COR-L47 (cell line): Measurements from ENCODE around the gene KDSR.
A peak's percentile ranks its signal among the peaks of the same experiment; 100 is the strongest.
"Not testable (repeated sequence)": the region's sequence is repeated elsewhere in the genome, so short reads cannot be mapped to it uniquely, and the experiment has no call there.

Experiments used
- DNase-seq: peaks from one replicate; lab custom pipeline; 2025; lab: John Stamatoyannopoulos, UW

The KDSR gene

DNA sequence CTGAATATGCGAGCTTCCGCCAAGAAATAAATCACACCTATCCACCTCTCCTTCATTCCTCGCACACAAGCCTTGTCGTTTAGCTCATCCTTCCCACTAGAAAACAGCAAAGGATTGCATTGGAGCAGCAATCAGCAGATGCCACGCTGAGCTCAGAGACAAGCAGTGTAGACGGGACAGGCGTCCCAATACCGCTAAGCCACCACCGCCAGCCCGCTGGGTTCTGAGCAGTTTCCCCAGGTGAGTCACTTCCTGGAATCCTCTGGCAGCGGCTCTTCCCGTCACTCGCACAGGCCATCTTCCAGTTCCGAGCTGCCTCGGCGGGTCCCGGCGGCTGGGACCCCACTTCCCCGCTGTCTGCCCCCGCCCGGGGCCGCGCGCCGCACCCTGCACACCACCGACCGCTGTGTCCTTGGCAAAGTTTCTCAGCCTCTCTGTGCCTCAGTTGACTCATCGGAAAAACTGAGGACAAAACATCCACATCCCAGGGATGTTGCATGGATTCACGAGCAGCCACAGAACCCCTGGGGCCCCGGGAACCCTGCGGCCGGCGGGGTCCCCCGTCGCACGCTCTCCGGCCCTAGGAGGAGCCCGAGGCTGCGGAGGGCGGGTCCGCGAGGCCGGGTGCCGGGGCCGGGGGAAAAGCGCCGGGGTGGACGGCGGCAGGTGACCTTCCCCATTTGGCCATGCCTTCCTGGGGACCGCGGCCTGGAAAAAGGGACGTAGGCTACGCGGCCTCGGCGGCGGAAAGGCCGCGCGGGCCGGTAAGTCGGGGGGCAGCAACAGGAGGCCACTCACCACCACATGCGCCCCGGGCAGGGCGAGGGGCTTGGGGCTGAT is 573 bp downstream of the KDSR start:
- peak; percentile 19 for DNase-seq

GRCh38 chr18:63365876-63366212 is 1.2 kb downstream of the KDSR start:
- DNase-seq: peak; percentile 16

GRCh38 chr18:63363951-63364350 is 3.1 kb downstream of the KDSR start:
- DNase-seq: no peak

- DNase-seq: not testable (repeated sequence)
Observed at GRCh38 chr18:63363420-63363819, 3.6 kb downstream of the KDSR start.

- DNase-seq: no peak
Observed at GRCh38 chr18:63356272-63356896, 10.6 kb downstream of the KDSR start.

GRCh38 chr18:63350230-63350629 is 16.8 kb downstream of the KDSR start:
- DNase-seq: no peak

- no peak for DNase-seq
Observed at GRCh38 chr18:63348508-63349136, 18.4 kb downstream of the KDSR start.

GRCh38 chr18:63346480-63347183 is 20.4 kb downstream of the KDSR start:
- DNase-seq: no peak

DNA sequence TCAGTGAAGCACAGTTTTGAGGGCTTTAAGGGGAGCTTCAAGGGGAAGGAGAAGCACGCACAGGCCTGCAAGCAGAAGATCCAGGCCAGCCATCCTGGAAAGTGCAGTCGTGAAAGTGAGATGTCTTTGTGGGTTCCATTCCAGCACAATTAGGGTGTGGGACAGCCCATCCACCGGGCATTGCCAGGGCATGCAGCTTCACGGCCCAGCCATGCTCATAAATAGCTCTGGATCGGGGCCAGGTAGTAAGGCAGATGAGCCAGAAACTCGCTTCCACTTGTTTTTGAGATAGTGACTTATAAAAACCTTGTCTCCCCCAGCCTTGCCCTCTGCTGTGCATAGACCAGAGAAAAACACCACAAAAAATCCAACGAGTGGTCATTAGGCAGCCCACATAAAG is 21.0 kb downstream of the KDSR start:
- DNase-seq: no peak

DNA sequence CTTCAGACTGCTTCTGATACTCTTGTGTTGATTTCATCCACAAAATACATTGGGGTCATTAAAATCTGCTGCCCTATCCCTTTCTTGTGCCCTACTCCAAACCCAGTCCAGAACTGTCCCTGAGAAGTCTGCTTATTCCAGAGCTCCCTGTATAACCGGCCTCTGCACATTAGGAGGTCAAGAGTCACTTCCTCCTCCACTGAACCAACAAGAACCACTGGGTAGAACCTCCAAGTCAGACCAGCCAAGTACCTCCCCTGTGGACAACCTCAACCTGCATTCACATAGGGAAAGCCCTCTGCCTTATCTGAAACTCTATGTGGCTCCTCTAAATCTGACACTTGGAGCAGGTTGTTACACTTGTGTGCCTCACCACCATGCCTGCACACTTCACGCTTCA is 22.1 kb downstream of the KDSR start:
- DNase-seq: no peak

DNA sequence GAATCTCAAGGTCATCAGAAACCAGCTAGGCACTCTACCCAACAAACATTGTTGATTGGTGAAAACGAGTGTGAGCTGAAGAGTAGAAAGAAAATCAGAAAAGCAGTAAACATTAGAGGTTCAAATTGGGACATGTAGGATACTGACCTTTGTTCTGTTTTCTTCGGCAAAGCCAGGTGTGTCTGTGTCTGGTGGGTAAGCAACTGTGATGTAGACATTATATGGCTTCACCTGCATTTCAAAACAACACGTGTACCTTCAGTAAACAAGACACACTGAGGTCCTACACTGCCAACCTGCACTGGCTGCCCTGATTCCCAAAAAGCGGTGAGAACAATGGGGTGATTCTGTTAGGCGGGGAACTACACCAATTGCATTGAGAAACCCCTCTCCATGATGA is 22.7 kb downstream of the KDSR start:
- no peak for DNase-seq

DNA sequence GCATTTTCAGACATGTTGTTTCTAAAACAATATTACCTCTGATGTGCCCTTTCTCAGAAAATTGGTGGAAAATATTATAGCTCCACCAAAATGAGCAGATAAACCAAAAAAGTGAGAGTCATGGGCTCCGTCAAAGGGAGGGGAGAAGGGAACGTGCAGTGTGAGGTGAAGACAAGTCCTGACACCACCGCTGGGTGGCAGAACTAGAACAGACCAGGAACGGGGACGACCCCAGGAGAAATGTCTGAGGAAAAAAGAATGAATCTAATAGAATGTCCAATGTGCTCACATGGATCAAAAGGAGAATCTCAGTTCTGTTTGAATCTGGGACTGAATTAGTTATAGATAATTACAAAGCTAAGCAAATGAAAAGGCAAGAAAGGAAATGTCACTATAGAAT is 24.8 kb downstream of the KDSR start:
- no peak for DNase-seq

DNA sequence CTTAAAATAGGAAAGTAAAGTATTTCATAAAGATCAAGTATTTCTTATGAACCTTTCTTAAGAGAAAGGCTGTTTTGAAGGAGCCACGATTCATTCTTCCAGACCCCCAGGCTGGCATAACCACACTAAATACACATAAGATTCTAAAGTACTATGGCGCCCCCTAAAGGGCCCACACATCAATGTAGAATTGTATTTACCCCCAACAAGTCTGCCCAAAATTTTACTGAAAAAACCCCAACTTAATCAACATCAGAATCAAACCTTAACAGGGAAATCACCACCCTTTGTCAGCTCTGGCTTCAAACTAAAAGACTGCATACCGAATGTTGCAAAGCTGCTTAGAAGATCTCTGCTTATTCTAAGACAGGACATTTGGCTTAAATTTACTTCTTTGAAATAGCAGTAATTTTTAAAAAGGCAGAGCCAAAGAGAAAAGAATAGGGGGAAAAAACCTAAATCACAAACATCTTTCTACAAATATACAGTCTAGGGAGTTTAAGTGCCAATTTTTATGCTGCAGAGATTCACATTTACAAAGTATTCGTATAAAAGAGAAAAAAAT is 27.0 kb downstream of the KDSR start:
- DNase-seq: peak; percentile 80

DNA sequence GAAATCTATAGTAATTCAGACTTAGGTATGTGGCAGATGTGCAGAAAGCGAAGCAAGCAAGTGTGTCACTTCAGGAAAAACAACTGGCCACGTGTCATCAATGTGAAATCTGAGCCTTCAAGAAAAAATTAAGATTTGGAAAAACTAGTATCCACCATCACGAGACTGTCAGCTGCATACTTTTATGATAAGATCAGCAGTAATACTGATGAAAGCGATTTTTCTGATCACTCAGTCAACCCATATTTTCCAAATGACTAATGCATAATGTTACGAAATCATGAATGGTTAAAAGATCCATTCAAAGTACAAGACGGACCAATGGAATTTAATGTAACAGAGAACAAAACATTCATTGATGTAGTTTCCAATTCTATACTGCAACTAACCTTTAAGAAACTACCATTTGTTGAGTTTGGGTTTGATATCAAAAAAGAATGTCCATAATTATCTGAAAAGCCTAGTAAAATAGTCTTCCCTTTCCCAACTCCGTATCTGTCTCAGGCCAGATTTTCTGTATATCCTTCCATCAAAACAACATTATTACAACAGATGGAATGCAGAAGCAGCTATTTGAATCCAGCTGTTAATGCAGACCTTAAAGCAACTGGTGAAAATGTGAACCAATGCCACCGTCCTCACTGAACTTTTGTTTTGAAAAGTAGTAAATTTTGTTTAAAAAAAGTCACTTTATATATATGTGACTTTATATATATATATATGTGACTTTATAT is 30.5 kb downstream of the KDSR start:
- no peak for DNase-seq

- DNase-seq: no peak
Observed at GRCh38 chr18:63331105-63331504, 35.9 kb downstream of the KDSR start.

- no peak for DNase-seq
Observed at GRCh38 chr18:63329431-63330145, 37.4 kb downstream of the KDSR start.

DNA sequence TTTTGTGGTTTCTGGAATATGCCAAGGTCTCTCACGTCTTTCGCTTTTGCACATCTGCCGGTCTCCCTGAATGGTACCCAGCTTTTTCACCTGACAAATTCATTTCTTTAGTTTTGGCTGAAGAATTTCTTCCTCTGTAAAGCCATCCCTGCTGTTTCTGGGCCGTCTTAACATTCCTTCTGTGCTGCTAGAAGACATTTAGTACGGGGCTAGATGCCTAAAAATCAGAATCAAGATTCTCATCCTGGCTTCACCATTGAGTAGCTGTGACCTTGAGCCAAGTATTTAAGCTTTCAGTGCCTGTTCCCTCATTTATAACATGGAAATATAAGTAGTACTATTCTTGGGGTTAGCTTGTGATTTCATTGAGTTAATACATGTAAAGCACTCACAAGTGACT is 41.0 kb downstream of the KDSR start:
- DNase-seq: no peak

DNA sequence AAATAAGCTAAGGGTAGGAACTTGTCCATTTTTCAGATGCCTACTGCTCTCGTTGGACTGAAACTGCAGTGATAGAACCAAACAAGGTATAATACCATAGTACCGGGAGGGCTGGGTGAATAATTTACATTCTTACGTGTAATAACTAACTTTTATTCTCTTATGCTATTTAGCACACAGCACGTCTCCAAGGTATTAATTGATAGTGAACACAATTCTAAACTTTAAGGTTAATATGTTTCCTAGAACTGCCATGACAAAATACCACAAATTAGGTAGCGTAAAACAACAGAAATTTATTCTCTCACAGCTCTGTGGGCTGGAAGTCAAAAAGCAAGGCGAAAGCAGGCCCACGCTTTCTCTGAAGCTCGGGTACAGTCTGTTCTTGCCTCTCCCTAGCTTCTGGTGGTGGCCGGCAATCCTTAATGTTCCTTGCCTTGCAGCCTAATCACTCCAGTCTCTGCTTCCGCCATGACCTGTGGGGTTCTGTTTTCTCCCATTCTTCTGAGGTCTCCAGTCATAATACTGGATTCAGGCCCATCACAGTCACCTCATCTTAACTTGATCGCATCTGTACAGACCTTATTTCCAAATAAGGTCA is 41.8 kb downstream of the KDSR start:
- no peak for DNase-seq

- peak; percentile 77 for DNase-seq
Observed at GRCh38 chr18:63322908-63323634, 43.9 kb downstream of the KDSR start.

- DNase-seq: no peak
Observed at GRCh38 chr18:63322206-63322605, 44.8 kb downstream of the KDSR start.
